ENCODE measurements around the gene FH. TPM values are rescaled to one million over a fixed set of nuclear protein-coding genes. Genes with fewer than 3 reads are reported as not detected.

Gene FH
- total and polyA plus RNA-seq, 10 of the 15 experiments (the other 5 are each of a cell fraction or from before 2014, with no cell fraction given) = 44.7 to 124 (median 76.2) TPM

DNA sequence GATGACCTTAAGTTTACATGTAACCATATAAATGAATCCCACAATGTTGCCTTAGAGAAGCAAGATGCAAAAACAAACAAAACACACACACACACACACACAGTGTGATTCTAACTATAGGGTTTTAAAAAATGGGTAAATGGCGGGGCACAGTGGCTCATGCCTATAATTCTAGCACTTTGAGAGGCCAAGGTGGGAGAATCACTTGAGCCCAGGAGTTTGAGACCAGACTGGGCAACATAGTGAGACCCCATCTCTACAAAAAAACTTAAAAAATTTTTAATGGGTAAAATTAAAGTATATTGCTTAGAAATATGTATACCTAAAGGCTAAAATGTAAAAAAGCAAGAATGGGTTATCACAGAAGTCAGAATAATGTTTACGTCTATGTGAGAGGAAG, 28.5 kb upstream of the FH start (continued):
- TF ChIP-seq, protein P1, sequence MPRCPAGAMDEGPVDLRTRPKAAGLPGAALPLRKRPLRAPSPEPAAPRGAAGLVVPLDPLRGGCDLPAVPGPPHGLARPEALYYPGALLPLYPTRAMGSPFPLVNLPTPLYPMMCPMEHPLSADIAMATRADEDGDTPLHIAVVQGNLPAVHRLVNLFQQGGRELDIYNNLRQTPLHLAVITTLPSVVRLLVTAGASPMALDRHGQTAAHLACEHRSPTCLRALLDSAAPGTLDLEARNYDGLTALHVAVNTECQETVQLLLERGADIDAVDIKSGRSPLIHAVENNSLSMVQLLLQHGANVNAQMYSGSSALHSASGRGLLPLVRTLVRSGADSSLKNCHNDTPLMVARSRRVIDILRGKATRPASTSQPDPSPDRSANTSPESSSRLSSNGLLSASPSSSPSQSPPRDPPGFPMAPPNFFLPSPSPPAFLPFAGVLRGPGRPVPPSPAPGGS (IDR thresholded peaks at IDR 0.05; ENCODE audit: borderline replicate concordance, insufficient read depth, low read depth, low read length, poor library complexity, severe bottlenecking) = no peak
- no peak for TF ChIP-seq NR2C1 (IDR thresholded peaks at IDR 0.05)
- TF ChIP-seq MTA2 (IDR thresholded peaks at IDR 0.05; ENCODE audit: low read depth) = no peak
- no peak for TF ChIP-seq RAD21 (IDR thresholded peaks at IDR 0.05; ENCODE audit: insufficient read depth, low read depth, low read length)
- TF ChIP-seq GATAD2B (conservative IDR thresholded peaks at IDR 0.05; ENCODE audit: low read depth) = no peak
- TF ChIP-seq SMC3 (IDR thresholded peaks at IDR 0.05; ENCODE audit: borderline replicate concordance, low read length) = no peak

DNA sequence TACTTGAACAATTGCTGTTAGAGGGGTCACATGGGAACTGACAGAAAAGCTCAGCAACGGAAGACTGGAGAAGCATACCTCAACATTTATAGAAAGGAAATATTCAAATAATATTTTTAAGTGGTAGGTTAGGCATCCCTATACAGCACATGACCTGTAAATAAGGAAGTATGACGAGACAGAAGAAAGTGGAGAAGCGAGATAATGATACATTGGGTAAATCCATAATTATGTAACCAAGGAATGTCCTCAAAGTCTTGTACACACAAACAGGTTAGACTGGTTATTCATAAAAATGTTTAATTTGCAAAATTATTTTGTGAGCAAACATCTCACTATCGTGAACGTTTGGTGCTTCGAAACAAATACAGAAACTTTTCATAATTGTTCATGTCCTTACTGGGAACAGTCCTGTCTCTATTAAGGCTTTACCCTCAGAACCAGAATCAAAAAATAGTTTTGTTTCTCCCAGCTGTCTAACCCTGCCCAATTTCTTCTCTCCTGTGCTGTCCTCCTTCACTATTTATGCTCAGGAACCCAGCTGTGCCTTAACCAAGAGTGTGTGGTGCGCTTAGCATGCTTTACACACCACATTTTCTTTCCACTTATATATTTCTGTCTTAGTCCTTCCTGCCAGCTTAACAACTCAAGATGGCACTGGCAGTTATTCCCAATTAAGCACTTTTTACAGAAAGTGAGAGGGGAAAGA, 22.8 kb upstream of the FH start:
- POLR2A ChIA-PET = no interaction called here
- Histone ChIP-seq H3K27ac (ENCODE audit: control insufficient read depth, insufficient read depth) (no peak overlapping the region), H3K4me3 (no peak overlapping the region), H3K9ac (ENCODE audit: control insufficient read depth, insufficient read depth, low read length) (no peak overlapping the region), H3K27me3 (replicated peaks in 1 of 2; ENCODE audit: control insufficient read depth in 2 of 2, insufficient read depth in 2 of 2, low read length in 1 of 2) (no peaks in the 10 kb centered on the region; a peak in 2 of 4 replicates), H3K36me3 (ENCODE audit: control insufficient read depth in 2 of 2, insufficient read depth in 2 of 2, low read length in 1 of 2) (no peaks in the 10 kb centered on the region; a peak in 1 of 4 replicates), H3K9me3 (replicated peaks; ENCODE audit: control insufficient read depth, insufficient read depth, low read length) (peaks cover 4% of the 10 kb centered on the region), H3K79me2 (ENCODE audit: control insufficient read depth, insufficient read depth, low read length) (no peaks in the 10 kb centered on the region), H4K20me1 (ENCODE audit: control insufficient read depth, insufficient read depth) (no peaks in the 10 kb centered on the region), H3K4me1 (ENCODE audit: control insufficient read depth, insufficient read depth, low read length) (peaks cover 3% of the 10 kb centered on the region; the same call in 1 of the 2 replicates), H2AFZ (ENCODE audit: control insufficient read depth, low read depth, low read length) (no peak overlapping the region), H3K4me2 (ENCODE audit: control insufficient read depth, insufficient read depth) (no peak overlapping the region)
- SMC1A ChIA-PET (ENCODE audit: uncharacterized antibody, unreplicated experiment) = no interaction called here
- 79% methylated on average over 7 of the region's 7 CpGs for WGBS (ENCODE audit: insufficient coverage, insufficient replicate concordance, low lambda C conversion rate, missing lambda C conversion rate)
- RAD21 ChIA-PET (ENCODE audit: unreplicated experiment) = no interaction called here
- no TSS peak for BruUV-seq (replicated peaks)
- no peak for ATAC-seq
- in situ Hi-C loops (cut with MboI) (no loop called here), intact Hi-C loops (cut with micrococcal nuclease; ENCODE audit: unreplicated experiment) (no loop called here)
- no peak for DNase-seq (ENCODE audit: low read depth, low spot score)
- TF ChIP-seq STAT3 (IDR thresholded peaks at IDR 0.05; ENCODE audit: low read depth, low read length) = no peak
- TF ChIP-seq RAD51 (IDR thresholded peaks at IDR 0.05) = no peak
- TF ChIP-seq SREBF1 (IDR thresholded peaks at IDR 0.05; ENCODE audit: low read length) = no peak
- TF ChIP-seq POLR2A (IDR thresholded peaks at IDR 0.05; ENCODE audit: low read depth, low read length) = no peak
- no peak for TF ChIP-seq IKZF2 (IDR thresholded peaks at IDR 0.05)
- no peak for TF ChIP-seq SIN3A (IDR thresholded peaks at IDR 0.05; ENCODE audit: low read depth, low read length)
- TF ChIP-seq SP1 (IDR thresholded peaks at IDR 0.05; ENCODE audit: low read depth, low read length) = no peak
- no peak for TF ChIP-seq NRF1 (conservative IDR thresholded peaks at IDR 0.05; ENCODE audit: low read depth, low read length)
- no peak for TF ChIP-seq MTA3 (IDR thresholded peaks at IDR 0.05; ENCODE audit: borderline replicate concordance, low read length)
- TF ChIP-seq YBX1 (IDR thresholded peaks at IDR 0.05) = no peak
- no peak for TF ChIP-seq POLR2AphosphoS2 (IDR thresholded peaks at IDR 0.05; ENCODE audit: low read depth, low read length)
- TF ChIP-seq NFYA (IDR thresholded peaks at IDR 0.05; ENCODE audit: borderline replicate concordance, low read depth, low read length) = no peak
- FAIRE-seq = no peak
- CTCF ChIA-PET = no interaction called here
